OCI-LY3 (cell line): ENCODE data around the gene EYS.

ENCODE experiments used
- CTCF ChIP-seq: fragments of 200-600, 300-600 bp; sonication (generic); IDR thresholded peaks from 2 replicates; pipeline ENCODE4 v1.5.1; 2014; ENCODE audit warnings: antibody characterized with exemption, low read length, low read depth
- EZH2phosphoT487 ChIP-seq: fragments of 200-600 bp; shearing (Covaris generic); IDR thresholded peaks from 2 replicates; pipeline ENCODE4 v1.6.1; 2018; ENCODE audit warnings: antibody characterized with exemption, mixed run types, low read depth

GRCh38 chr6:65566117-65566516 lies 140.9 kb downstream of the EYS start:
- TF ChIP-seq CTCF (peak; percentile 14; the same call in 1 of the 2 replicates), EZH2phosphoT487 (no peak)
